K562 (cell line): ENCODE measurements around the gene CYSRT1. TPM values are rescaled to one million over a fixed set of nuclear protein-coding genes. Genes with fewer than 3 reads are reported as not detected.

Experiments used
- ATAC-seq: fragments of 200-7000 bp; cut with Tn5 transposase; 3 replicates; pipeline ENCODE4 v1.9.1; 2020; ENCODE audit warnings: moderate library complexity
- BruUV-seq: library from RNA; stranded (reverse); fragments of 400-500 nt; replicated peaks from 2 replicates; lab custom pipeline; 2021; lab: Mats Ljungman, UMichigan
- CTCF ChIA-PET: fragments of 300-600 bp; formaldehyde crosslinking; extraction: SDS; loops from one replicate; lab custom pipeline; 2021; ENCODE audit warnings: low intra/inter-chr PET ratio; lab: Yijun Ruan, JAX
- POLR2A ChIA-PET: fragments of 300-600, 350-650 bp; sonication (Branson Sonifier 250); formaldehyde crosslinking; extraction: SDS; loops from one replicate; lab custom pipeline; 2021; ENCODE audit warnings: antibody characterized with exemption, inconsistent platforms; lab: Yijun Ruan, JAX
- DNase-seq, 4 experiments: peaks; one replicate each; pipeline versions ENCODE4 v3.0.0 to v3.0.0-alpha.2; 2011 to 2018; ENCODE audit warnings: low spot score in 3 of 4, mixed read lengths in 3 of 4; ENCODE audit errors: extremely low read depth in 1 of 4
- FAIRE-seq: peaks from 2 replicates; lab custom pipeline; 2011; peaks lifted over from hg19 to GRCh38; lab: Jason Lieb, UNC
- H2AFZ ChIP-seq: 2 replicates; pipeline ENCODE4 v1.6.0; 2011; ENCODE audit warnings: low read depth, low read length, control low read depth, inconsistent platforms
- H3K27ac ChIP-seq: fragments of 200-600 bp; 3 replicates; pipeline ENCODE4 v1.8.0; 2011; ENCODE audit warnings: low read depth, mild to moderate bottlenecking, control low read depth, inconsistent platforms, low read length, moderate library complexity, mixed read lengths; ENCODE audit errors: extremely low read depth
- H3K27me3 ChIP-seq, 2 experiments: fragments of 300-600 bp in 1 of 2; 2 replicates in 1 of 2; 3 replicates in 1 of 2; pipeline versions ENCODE4 v1.6.0 to v1.8.0; 2011; ENCODE audit warnings: inconsistent platforms in 2 of 2, low read length in 2 of 2, mild to moderate bottlenecking in 1 of 2, mixed read lengths in 1 of 2, moderate library complexity in 1 of 2; ENCODE audit not compliant: control insufficient read depth in 2 of 2, insufficient read depth in 2 of 2
- H3K36me3 ChIP-seq: fragments of 300-600 bp; 3 replicates; pipeline ENCODE4 v1.8.0; 2011; ENCODE audit warnings: mild to moderate bottlenecking, low read length, inconsistent platforms; ENCODE audit not compliant: control insufficient read depth, insufficient read depth
- H3K4me1 ChIP-seq, 2 experiments: fragments of 200-600 bp in 1 of 2; replicated peaks in 1 of 2; 2 replicates in 1 of 2; 3 replicates in 1 of 2; pipeline versions ENCODE4 v1.5.1 to v1.8.0; 2011; ENCODE audit warnings: inconsistent platforms in 2 of 2, low read length in 2 of 2, mild to moderate bottlenecking in 1 of 2, mixed read lengths in 1 of 2, moderate library complexity in 1 of 2; ENCODE audit not compliant: control insufficient read depth in 2 of 2, insufficient read depth in 2 of 2
- H3K4me2 ChIP-seq: 2 replicates; pipeline ENCODE4 v1.6.1; 2011; ENCODE audit warnings: low read length, control low read depth, inconsistent platforms, mixed read lengths; ENCODE audit not compliant: insufficient read depth
- H3K4me3 ChIP-seq: fragments of 200-600 bp; sonication (generic), shearing (Covaris generic); 2 replicates; pipeline ENCODE4 v1.5.1; 2016; ENCODE audit warnings: control low read depth, inconsistent platforms
- H3K79me2 ChIP-seq: fragments of 200-600 bp; 3 replicates; pipeline ENCODE4 v1.8.0; 2011; ENCODE audit warnings: low read length, inconsistent platforms; ENCODE audit not compliant: control insufficient read depth, insufficient read depth
- H3K9ac ChIP-seq, 2 experiments: 2 replicates each; pipeline versions ENCODE4 v1.6.0 to v1.6.1; 2011; ENCODE audit warnings: low read depth in 2 of 2, low read length in 2 of 2, control low read depth in 1 of 2, inconsistent platforms in 1 of 2, mild to moderate bottlenecking in 1 of 2, mixed read lengths in 1 of 2; ENCODE audit not compliant: insufficient read depth in 1 of 2
- H3K9me1 ChIP-seq: one replicate; pipeline ENCODE4 v1.6.0; 2011; ENCODE audit warnings: inconsistent platforms, mild to moderate bottlenecking, low read length, moderate library complexity; ENCODE audit not compliant: control insufficient read depth, insufficient read depth
- H3K9me3 ChIP-seq: replicated peaks from 2 replicates; pipeline ENCODE4 v1.5.1; 2011; ENCODE audit warnings: low read depth, low read length, inconsistent platforms; ENCODE audit not compliant: control insufficient read depth, insufficient read depth
- H4K20me1 ChIP-seq: replicated peaks from 2 replicates; pipeline ENCODE4 v1.6.1; 2011; ENCODE audit warnings: low read length, inconsistent platforms, mixed read lengths; ENCODE audit not compliant: control insufficient read depth, insufficient read depth
- FOS ChIP-seq: IDR thresholded peaks from 3 replicates; pipeline ENCODE4 v1.6.1; 2011; ENCODE audit not compliant: insufficient read length; ENCODE audit errors: extremely low read depth
- RBFOX2 ChIP-seq: fragments of 200-400 bp; formaldehyde crosslinking; IDR thresholded peaks from 2 replicates; pipeline ENCODE4 v1.6.1; 2017; ENCODE audit warnings: low read depth, mild to moderate bottlenecking, low read length, moderate library complexity
- SETDB1 ChIP-seq: IDR thresholded peaks from one replicate; pipeline ENCODE4 v1.6.1; 2012; ENCODE audit warnings: low read length, control low read depth, inconsistent platforms
- SIN3B ChIP-seq: fragments of 450-650 bp; IDR thresholded peaks from 2 replicates; pipeline ENCODE4 v1.6.1; 2017; ENCODE audit warnings: low read depth, mild to moderate bottlenecking, moderate library complexity
- WGBS: fragments of 100-300 bp; shearing (Covaris generic); methylation state at CpG from one replicate; pipeline ENCODE4 v1.1.6; 2016; ENCODE audit warnings: low coverage, mixed read lengths; ENCODE audit not compliant: insufficient coverage; ENCODE audit errors: missing lambda C conversion rate; 5-methylcytosine and 5-hydroxymethylcytosine counted together
- in situ Hi-C: fragments of 300-500 bp; cut with MboI; formaldehyde crosslinking; loops from 4 replicates; pipeline ENCODE4 v1.15.0; 2018; ENCODE audit warnings: inconsistent platforms, mixed read lengths
- intact Hi-C: fragments of 100-400 bp; cut with micrococcal nuclease; formaldehyde crosslinking; loops from 2 replicates; pipeline ENCODE4 v1.14.2; 2022
- polyA plus RNA-seq, 8 experiments: library from polyadenylated mRNA; depleted of rRNA in 4 of 8; stranded (reverse) in 5 of 8; unstranded in 3 of 8; fragments of >200 nt; fragmentation: Nextera tagmentation in 2 of 8; fragmentation: Illumina TruSeq in 1 of 8; extraction: Ambion mirVana in 2 of 8; extraction: Trizol in 1 of 8; gene quantifications; 2 replicates each; pipeline versions ENCODE4 v1.2.1 to v1.2.3, GENCODE V29; 2011 to 2014; ENCODE audit warnings: inconsistent platforms in 1 of 8, missing spikeins in 1 of 8
- total RNA-seq, 7 experiments: library from RNA; depleted of rRNA in 6 of 7; stranded (reverse); fragments of >200 nt in 6 of 7; fragmentation: Illumina TruSeq in 2 of 7; extraction: Trizol in 2 of 7; gene quantifications; 2 replicates each; pipeline versions ENCODE4 v1.2.1 to v1.2.3, GENCODE V29; 2011 to 2021; ENCODE audit warnings: low replicate concordance in 1 of 7
- TF ChIP-seq, protein P1 (sequence below): fragments of 450-650 bp; IDR thresholded peaks from 2 replicates; pipeline ENCODE4 v1.6.1; 2016; ENCODE audit warnings: borderline replicate concordance
- TF ChIP-seq, protein P2 (sequence below): fragments of 250-450 bp; sonication (Bioruptor Pico); IDR thresholded peaks from 2 replicates; pipeline ENCODE4 v1.5.0; 2021

CYSRT1 gene
- total and polyA plus RNA-seq, 9 of the 15 experiments (the other 6 are each of a cell fraction or from before 2014, with no cell fraction given), result 0.04 to 1.4 (median 0.42) TPM; not detected in 3

DNA sequence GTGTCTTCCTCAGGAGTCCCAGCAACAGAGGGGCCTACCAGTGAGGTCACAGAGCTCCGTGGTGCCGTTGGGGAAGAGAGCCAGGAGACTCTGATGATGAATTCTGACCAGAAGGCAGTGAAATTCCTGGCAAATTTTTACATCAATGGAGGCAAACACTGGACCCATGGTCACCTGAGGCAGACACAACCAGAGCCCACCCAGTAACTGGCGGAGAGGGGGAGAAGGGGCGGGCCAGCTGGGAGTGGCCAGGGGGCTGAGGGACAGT, 26.2 kb downstream of the CYSRT1 start, which contains the start of gene STPG3:
STPG3 (plus strand) TSS at position 93 of the 268 bp plus-strand sequence; CDS start at position 94, 1 bp downstream.
- no TSS peak for BruUV-seq
- intact Hi-C loops, result no loop called here
- ATAC-seq, result no peak
- H3K36me3 ChIP-seq, result peaks cover 1% of the 10 kb centered on the region; the same call in 1 of the 3 replicates
- H3K27ac ChIP-seq, result no peak within 1 kb of the TSS
- no peaks in the 10 kb centered on the region for H3K9me1 ChIP-seq
- no peak for DNase-seq
- H3K9ac ChIP-seq, result peak within 1 kb of the TSS in 1 of 2 experiments; percentile 85; a peak in 2 of 4 replicates
- in situ Hi-C loops, result no loop called here
- H3K4me2 ChIP-seq, result no peak within 1 kb of the TSS
- peaks cover 22% of the 10 kb centered on the region for H3K79me2 ChIP-seq
- 68% methylated on average over 4 of the region's 4 CpGs for WGBS
- no peak within 1 kb of the TSS for H3K4me3 ChIP-seq
- no peaks in the 10 kb centered on the region; the same call in 1 of the 2 replicates for H4K20me1 ChIP-seq
- ChIA-PET POLR2A (interaction anchor here (8.3 kb wide), 1 partner anchor 8 kb away, joined by 221 read pairs; the partner anchor contains the start of gene TUBB4B), CTCF (no interaction called here)
- FAIRE-seq, result no peak
- H3K4me1 ChIP-seq, result peaks cover 9 to 73% of the 10 kb centered on the region in 2 experiments
- no peaks in the 10 kb centered on the region for H3K27me3 ChIP-seq
- no peak within 1 kb of the TSS for H2AFZ ChIP-seq
- TF ChIP-seq RBFOX2, result no peak
- TF ChIP-seq, protein P1, sequence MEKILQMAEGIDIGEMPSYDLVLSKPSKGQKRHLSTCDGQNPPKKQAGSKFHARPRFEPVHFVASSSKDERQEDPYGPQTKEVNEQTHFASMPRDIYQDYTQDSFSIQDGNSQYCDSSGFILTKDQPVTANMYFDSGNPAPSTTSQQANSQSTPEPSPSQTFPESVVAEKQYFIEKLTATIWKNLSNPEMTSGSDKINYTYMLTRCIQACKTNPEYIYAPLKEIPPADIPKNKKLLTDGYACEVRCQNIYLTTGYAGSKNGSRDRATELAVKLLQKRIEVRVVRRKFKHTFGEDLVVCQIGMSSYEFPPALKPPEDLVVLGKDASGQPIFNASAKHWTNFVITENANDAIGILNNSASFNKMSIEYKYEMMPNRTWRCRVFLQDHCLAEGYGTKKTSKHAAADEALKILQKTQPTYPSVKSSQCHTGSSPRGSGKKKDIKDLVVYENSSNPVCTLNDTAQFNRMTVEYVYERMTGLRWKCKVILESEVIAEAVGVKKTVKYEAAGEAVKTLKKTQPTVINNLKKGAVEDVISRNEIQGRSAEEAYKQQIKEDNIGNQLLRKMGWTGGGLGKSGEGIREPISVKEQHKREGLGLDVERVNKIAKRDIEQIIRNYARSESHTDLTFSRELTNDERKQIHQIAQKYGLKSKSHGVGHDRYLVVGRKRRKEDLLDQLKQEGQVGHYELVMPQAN, result no peak
- TF ChIP-seq FOS, result no peak
- TF ChIP-seq, protein P2, sequence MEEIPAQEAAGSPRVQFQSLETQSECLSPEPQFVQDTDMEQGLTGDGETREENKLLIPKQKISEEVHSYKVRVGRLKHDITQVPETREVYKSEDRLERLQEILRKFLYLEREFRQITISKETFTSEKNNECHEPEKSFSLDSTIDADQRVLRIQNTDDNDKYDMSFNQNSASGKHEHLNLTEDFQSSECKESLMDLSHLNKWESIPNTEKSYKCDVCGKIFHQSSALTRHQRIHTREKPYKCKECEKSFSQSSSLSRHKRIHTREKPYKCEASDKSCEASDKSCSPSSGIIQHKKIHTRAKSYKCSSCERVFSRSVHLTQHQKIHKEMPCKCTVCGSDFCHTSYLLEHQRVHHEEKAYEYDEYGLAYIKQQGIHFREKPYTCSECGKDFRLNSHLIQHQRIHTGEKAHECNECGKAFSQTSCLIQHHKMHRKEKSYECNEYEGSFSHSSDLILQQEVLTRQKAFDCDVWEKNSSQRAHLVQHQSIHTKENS (CRISPR knock-in tag), result no peak
- TF ChIP-seq SIN3B, result no peak
- no peak for TF ChIP-seq SETDB1
- H3K9me3 ChIP-seq, result no peaks in the 10 kb centered on the region
